HT-29 (cell line): ENCODE data around the gene SGIP1. TPM values are rescaled to one million over a fixed set of nuclear protein-coding genes. Genes with fewer than 3 reads are reported as not detected.

Source experiments
- DNase-seq: peaks from one replicate; pipeline ENCODE4 v3.0.0-alpha.2; 2015; ENCODE audit warnings: low spot score
- total RNA-seq: library from RNA; depleted of rRNA; stranded (reverse); fragments of >200 nt; shearing (Covaris generic); gene quantifications from 2 replicates; pipeline ENCODE4 v1.2.3, GENCODE V29; 2014

The SGIP1 gene
- total RNA-seq, 1 experiment from 2014 or later = not detected

GRCh38 chr1:66521721-66522365 is 12.1 kb upstream of the SGIP1 start:
- no peak for DNase-seq

GRCh38 chr1:66523562-66523961 is 10.4 kb upstream of the SGIP1 start:
- DNase-seq = no peak

- no peak for DNase-seq
Observed at GRCh38 chr1:66525086-66525485, 8.9 kb upstream of the SGIP1 start.

GRCh38 chr1:66526036-66526435 is 7.9 kb upstream of the SGIP1 start:
- DNase-seq = no peak

GRCh38 chr1:66526991-66527390 is 7.0 kb upstream of the SGIP1 start:
- DNase-seq = no peak

GRCh38 chr1:66527686-66528085 is 6.3 kb upstream of the SGIP1 start:
- DNase-seq = no peak

GRCh38 chr1:66528580-66528979 is 5.4 kb upstream of the SGIP1 start:
- no peak for DNase-seq

- no peak for DNase-seq
Observed at GRCh38 chr1:66532214-66532613, 1.7 kb upstream of the SGIP1 start.

- DNase-seq = no peak
Observed at GRCh38 chr1:66532798-66533783, 862 bp upstream of the SGIP1 start.

GRCh38 chr1:66535061-66535460 is 1.1 kb downstream of the SGIP1 start:
- DNase-seq = no peak

GRCh38 chr1:66535853-66536252 is 1.9 kb downstream of the SGIP1 start:
- no peak for DNase-seq

GRCh38 chr1:66537718-66538117 is 3.8 kb downstream of the SGIP1 start:
- DNase-seq = no peak

GRCh38 chr1:66539491-66539890 is 5.5 kb downstream of the SGIP1 start:
- DNase-seq = no peak

- no peak for DNase-seq
Observed at GRCh38 chr1:66540434-66541032, 6.6 kb downstream of the SGIP1 start.

GRCh38 chr1:66542314-66542713 is 8.4 kb downstream of the SGIP1 start:
- DNase-seq = no peak

GRCh38 chr1:66542811-66543767 is 9.1 kb downstream of the SGIP1 start:
- DNase-seq = peak; percentile 53

GRCh38 chr1:66546047-66546810 is 12.3 kb downstream of the SGIP1 start:
- DNase-seq = no peak

GRCh38 chr1:66549017-66549416 is 15.1 kb downstream of the SGIP1 start:
- DNase-seq = no peak

GRCh38 chr1:66550243-66550642 is 16.3 kb downstream of the SGIP1 start:
- no peak for DNase-seq

- no peak for DNase-seq
Observed at GRCh38 chr1:66552287-66552686, 18.3 kb downstream of the SGIP1 start.
